A549 (cell line): ENCODE measurements around the gene ACVR2B.

Source experiments
- CBX8 ChIP-seq: fragments of 200-600 bp; sonication (generic); IDR thresholded peaks from 2 replicates; pipeline ENCODE4 v1.6.1; 2016
- EP300 ChIP-seq, 2 experiments: fragments of >200 bp; sonication (Bioruptor Twin); formaldehyde crosslinking; IDR thresholded peaks; 2 replicates in 1 of 2; 3 replicates in 1 of 2; pipeline ENCODE4 v1.6.1; 2016 to 2017
- MAFK ChIP-seq: fragments of 450-650 bp; IDR thresholded peaks from 2 replicates; pipeline ENCODE4 v1.6.1; 2014; ENCODE audit not compliant: partially characterized antibody
- POLR2A ChIP-seq: IDR thresholded peaks from 2 replicates; pipeline ENCODE4 v1.6.1; 2012; ENCODE audit warnings: mild to moderate bottlenecking, low read length
- RCOR1 ChIP-seq: fragments of 150-350 bp; IDR thresholded peaks from 2 replicates; pipeline ENCODE4 v1.6.1; 2014; ENCODE audit warnings: antibody characterized with exemption, low read length, low read depth
- REST ChIP-seq: fragments of 200-600 bp; sonication (generic); IDR thresholded peaks from 2 replicates; pipeline ENCODE4 v1.6.1; 2016; ENCODE audit warnings: antibody characterized with exemption, mild to moderate bottlenecking, moderate library complexity
- SREBF2 ChIP-seq: fragments of 450-650 bp; IDR thresholded peaks from 2 replicates; pipeline ENCODE4 v1.6.1; 2014; ENCODE audit warnings: mild to moderate bottlenecking, moderate library complexity
- TF ChIP-seq, protein P1 (sequence below): fragments of >200 bp; sonication (Bioruptor Twin); formaldehyde crosslinking; IDR thresholded peaks from 3 replicates; pipeline ENCODE4 v1.5.1; 2016
- TF ChIP-seq, protein P2 (sequence below): IDR thresholded peaks from 2 replicates; pipeline ENCODE4 v1.6.1; 2012

- TF ChIP-seq, protein P1, sequence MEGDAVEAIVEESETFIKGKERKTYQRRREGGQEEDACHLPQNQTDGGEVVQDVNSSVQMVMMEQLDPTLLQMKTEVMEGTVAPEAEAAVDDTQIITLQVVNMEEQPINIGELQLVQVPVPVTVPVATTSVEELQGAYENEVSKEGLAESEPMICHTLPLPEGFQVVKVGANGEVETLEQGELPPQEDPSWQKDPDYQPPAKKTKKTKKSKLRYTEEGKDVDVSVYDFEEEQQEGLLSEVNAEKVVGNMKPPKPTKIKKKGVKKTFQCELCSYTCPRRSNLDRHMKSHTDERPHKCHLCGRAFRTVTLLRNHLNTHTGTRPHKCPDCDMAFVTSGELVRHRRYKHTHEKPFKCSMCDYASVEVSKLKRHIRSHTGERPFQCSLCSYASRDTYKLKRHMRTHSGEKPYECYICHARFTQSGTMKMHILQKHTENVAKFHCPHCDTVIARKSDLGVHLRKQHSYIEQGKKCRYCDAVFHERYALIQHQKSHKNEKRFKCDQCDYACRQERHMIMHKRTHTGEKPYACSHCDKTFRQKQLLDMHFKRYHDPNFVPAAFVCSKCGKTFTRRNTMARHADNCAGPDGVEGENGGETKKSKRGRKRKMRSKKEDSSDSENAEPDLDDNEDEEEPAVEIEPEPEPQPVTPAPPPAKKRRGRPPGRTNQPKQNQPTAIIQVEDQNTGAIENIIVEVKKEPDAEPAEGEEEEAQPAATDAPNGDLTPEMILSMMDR, result no peak
- TF ChIP-seq RCOR1 (no peak), MAFK (no peak), CBX8 (no peak), SREBF2 (no peak), REST (no peak), EP300 (IDR thresholded peaks at IDR 0.05) (no peak), POLR2A (no peak)
- TF ChIP-seq, protein P2, sequence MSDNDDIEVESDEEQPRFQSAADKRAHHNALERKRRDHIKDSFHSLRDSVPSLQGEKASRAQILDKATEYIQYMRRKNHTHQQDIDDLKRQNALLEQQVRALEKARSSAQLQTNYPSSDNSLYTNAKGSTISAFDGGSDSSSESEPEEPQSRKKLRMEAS, result no peak
Measured at GRCh38 chr3:38538773-38539353, 85.2 kb downstream of the ACVR2B start.
